Measurements from ENCODE around the gene CD248. TPM values are rescaled to one million over a fixed set of nuclear protein-coding genes. Genes with fewer than 3 reads are reported as not detected.

The CD248 gene
- total RNA-seq, 2 donors from 2014 or later, result 3.0 to 3.9 TPM

Other genes starting within 250 kb of the CD248 start
- 100 to 1,000 TPM; 104 to 114 TPM for gene PACS1, start 246.8 kb downstream of the CD248 start, total RNA-seq
- gene KLC2, start 59.3 kb downstream of the CD248 start, total RNA-seq, result 10 to 100 TPM; 51.9 to 54.8 TPM
- 100 to 1,000 TPM; 127 to 139 TPM for gene RAB1B, start 48.4 kb downstream of the CD248 start, total RNA-seq
- 1 to 10 TPM; 1.2 to 3.5 TPM for gene CNIH2, start 38.9 kb downstream of the CD248 start, total RNA-seq
- gene YIF1A, start 27.9 kb downstream of the CD248 start, total RNA-seq, result 10 to 100 TPM; 42.9 to 50.8 TPM
- under 1 TPM in 1 of 2 donors, not detected in 1; 0.10 TPM for gene TMEM151A, start 25.1 kb downstream of the CD248 start, total RNA-seq
- 1 to 10 TPM; 1.8 to 2.8 TPM for gene RIN1, start 19.4 kb upstream of the CD248 start, total RNA-seq
- gene BRMS1, start 28.1 kb upstream of the CD248 start, total RNA-seq, result 10 to 100 TPM; 41.4 to 46.4 TPM
- gene B4GAT1, start 30.6 kb upstream of the CD248 start, total RNA-seq, result 1 to 10 TPM; 6.3 to 8.3 TPM
- gene SLC29A2, start 54.7 kb upstream of the CD248 start, total RNA-seq, result 1 to 10 TPM; 3.3 to 3.6 TPM
- gene NPAS4, start 104.0 kb upstream of the CD248 start, total RNA-seq, result not detected
- 10 to 100 TPM; 57.4 to 66.6 TPM for gene MRPL11, start 121.8 kb upstream of the CD248 start, total RNA-seq
- 1 to 10 TPM; 6.2 to 6.6 TPM for gene PELI3, start 149.9 kb upstream of the CD248 start, total RNA-seq
- gene DPP3, start 163.4 kb upstream of the CD248 start, total RNA-seq, result 10 to 100 TPM; 48.3 to 56.9 TPM
- gene BBS1, start 193.6 kb upstream of the CD248 start, total RNA-seq, result 10 to 100 TPM; 18.1 to 18.8 TPM
- 10 to 100 TPM; 19.8 to 22.0 TPM for gene ZDHHC24, start 229.0 kb upstream of the CD248 start, total RNA-seq
- gene ACTN3, start 229.9 kb upstream of the CD248 start, total RNA-seq, result under 1 TPM in 1 of 2 donors, not detected in 1; 0.32 TPM

All from activated T-cell treated with anti-CD3 and anti-CD28 coated beads, Interleukin-2, amount 50 U/mL, for 72 hours (primary cell).